Activated naive CD8-positive, alpha-beta T cell treated with anti-CD3 and anti-CD28 coated beads, Interleukin-2, amount 10 ng/mL, durations not matched to agents 7 days and 5 days (primary cell): ENCODE results near the gene CAPZA1. TPM values are rescaled to one million over a fixed set of nuclear protein-coding genes. Genes with fewer than 3 reads are reported as not detected.

ENCODE experiments used
- ATAC-seq: fragments of 150-1000 bp; cut with Tn5 transposase; one replicate; pipeline ENCODE4 v1.10.0; 2021; ENCODE audit warnings: low read depth, moderate library complexity
- POLR2A ChIA-PET: fragments of 350-600 bp; sonication (Branson Sonifier 250); formaldehyde crosslinking; loops from one replicate; lab custom pipeline; 2021; ENCODE audit warnings: antibody characterized with exemption; lab: Charles Lee
- DNase-seq: peaks from one replicate; pipeline ENCODE4 v3.0.0; 2021
- H3K27ac Mint-ChIP-seq: one replicate; pipeline ENCODE4 v1.8.0; 2022; ENCODE audit warnings: mild to moderate bottlenecking, mixed read lengths
- H3K27me3 Mint-ChIP-seq: one replicate; pipeline ENCODE4 v1.8.0; 2022; ENCODE audit warnings: mild to moderate bottlenecking, moderate library complexity, mixed read lengths
- H3K36me3 Mint-ChIP-seq: one replicate; pipeline ENCODE4 v1.8.0; 2021; ENCODE audit warnings: mild to moderate bottlenecking, mixed read lengths
- H3K4me1 Mint-ChIP-seq: one replicate; pipeline ENCODE4 v1.8.0; 2021; ENCODE audit warnings: mixed read lengths
- H3K4me3 Mint-ChIP-seq: one replicate; pipeline ENCODE4 v1.8.0; 2022; ENCODE audit warnings: mild to moderate bottlenecking, moderate library complexity, mixed read lengths
- H3K9me3 Mint-ChIP-seq: one replicate; pipeline ENCODE4 v1.8.0; 2021; ENCODE audit warnings: mixed read lengths
- total RNA-seq, 2 experiments: library from RNA; stranded (reverse); gene quantifications; one replicate each; pipeline ENCODE4 v1.2.3, GENCODE V29; 2021

CAPZA1 gene
- total RNA-seq = 100 to 1,000 TPM; 248 to 251 TPM

DNA sequence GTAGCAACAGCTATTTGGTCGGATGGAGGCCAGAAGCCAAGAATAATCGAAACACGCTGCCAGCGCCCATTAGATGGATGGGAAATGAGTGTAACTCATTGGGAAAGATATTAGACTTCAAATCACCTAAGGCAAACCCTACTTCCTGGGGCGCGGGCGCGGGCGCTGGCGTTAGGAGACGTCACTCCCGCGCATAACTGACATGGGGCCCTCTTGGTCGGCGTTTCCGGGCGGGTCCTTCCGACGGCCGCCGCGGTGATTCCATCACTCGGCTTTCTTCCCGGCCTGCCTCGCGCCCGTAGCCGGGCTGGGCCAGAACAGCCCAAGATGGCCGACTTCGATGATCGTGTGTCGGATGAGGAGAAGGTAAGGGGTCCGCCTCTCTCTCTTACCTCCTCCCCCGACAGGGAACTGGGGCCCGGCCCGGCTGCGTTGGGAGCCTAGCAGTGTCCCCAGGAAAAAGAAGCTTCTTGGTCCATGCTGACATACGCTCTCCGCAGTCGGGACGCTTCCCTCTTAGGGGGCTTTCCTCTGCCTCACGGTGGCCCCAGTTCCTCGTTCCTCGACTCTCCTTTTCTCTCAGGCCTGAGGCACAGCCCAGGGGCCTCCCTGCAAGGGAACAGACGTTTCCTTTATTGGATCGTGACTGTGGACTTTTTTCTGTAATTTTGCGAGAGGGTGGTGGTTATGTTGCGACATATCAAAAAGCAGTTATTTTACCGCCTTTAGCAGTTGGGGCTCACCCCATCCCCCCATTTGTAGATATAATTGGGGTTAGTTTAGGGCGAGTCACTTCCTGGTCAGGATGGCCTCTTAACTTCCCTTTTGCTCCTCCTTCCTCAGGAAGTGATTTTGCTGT, at the start of gene CAPZA1:
CAPZA1 (plus strand) TSS at position 315 of the 859 bp plus-strand sequence; CDS start at position 328, 13 bp downstream.
- no peaks in the 10 kb centered on the region for H3K9me3 Mint-ChIP-seq
- H3K27me3 Mint-ChIP-seq = no peaks in the 10 kb centered on the region
- peaks cover 35% of the 10 kb centered on the region for H3K4me1 Mint-ChIP-seq
- ATAC-seq (peak; percentile 87), DNase-seq (peak; percentile 92)
- H3K36me3 Mint-ChIP-seq = peaks cover 26% of the 10 kb centered on the region
- H3K27ac Mint-ChIP-seq = peak within 1 kb of the TSS; percentile 100
- POLR2A ChIA-PET = interaction anchor here (0.6 to 3.2 kb wide), 15 partner anchors 14 to 1966 kb away, joined by 3 to 35 read pairs (median 4); partner anchors contain the start of genes MOV10, PPM1J and RHOC
- peak within 1 kb of the TSS; percentile 97 for H3K4me3 Mint-ChIP-seq

DNA sequence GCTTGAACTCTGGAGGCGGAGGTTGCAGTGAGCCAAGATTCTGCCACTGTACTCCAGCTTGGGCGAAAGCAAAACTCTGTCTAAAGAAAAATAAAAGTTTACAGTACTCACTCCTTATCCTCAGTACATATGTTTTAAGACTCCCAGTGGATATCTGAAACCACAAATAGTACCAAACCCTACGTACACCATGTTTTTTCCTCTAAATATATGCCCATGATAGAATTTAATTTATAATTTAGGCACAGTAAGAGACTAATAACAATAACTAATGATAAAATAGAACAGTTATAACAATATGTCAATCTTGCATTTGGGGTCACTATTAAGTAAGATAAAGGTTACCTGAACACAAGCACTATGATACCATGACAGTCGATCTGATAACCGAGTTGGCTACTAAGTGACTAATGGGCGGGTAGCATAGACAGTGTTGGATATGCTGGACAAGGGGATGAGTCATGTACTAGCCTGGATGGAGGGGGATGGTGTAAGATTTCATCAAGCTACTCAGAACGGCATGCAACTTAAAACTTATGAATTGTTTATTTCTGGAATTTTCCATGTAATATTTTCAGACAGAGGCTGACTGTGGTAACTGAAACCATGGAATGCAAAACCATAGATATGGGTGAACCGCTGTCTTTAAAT, 44.4 kb upstream of the CAPZA1 start:
- Mint-ChIP-seq H3K9me3 (no peaks in the 10 kb centered on the region), H3K4me3 (no peak overlapping the region), H3K4me1 (no peaks in the 10 kb centered on the region), H3K27ac (no peak overlapping the region), H3K36me3 (peaks cover 18% of the 10 kb centered on the region), H3K27me3 (no peaks in the 10 kb centered on the region)
- ATAC-seq (no peak), DNase-seq (no peak)
- POLR2A ChIA-PET = no interaction called here

GRCh38 chr1:112576240-112576639, 43.4 kb upstream of the CAPZA1 start:
- Mint-ChIP-seq H3K27ac (no peak overlapping the region), H3K4me1 (no peaks in the 10 kb centered on the region), H3K27me3 (no peaks in the 10 kb centered on the region), H3K4me3 (no peak overlapping the region), H3K9me3 (no peaks in the 10 kb centered on the region), H3K36me3 (peaks cover 18% of the 10 kb centered on the region)
- no peak for DNase-seq
- POLR2A ChIA-PET = no interaction called here
- ATAC-seq = no peak

DNA sequence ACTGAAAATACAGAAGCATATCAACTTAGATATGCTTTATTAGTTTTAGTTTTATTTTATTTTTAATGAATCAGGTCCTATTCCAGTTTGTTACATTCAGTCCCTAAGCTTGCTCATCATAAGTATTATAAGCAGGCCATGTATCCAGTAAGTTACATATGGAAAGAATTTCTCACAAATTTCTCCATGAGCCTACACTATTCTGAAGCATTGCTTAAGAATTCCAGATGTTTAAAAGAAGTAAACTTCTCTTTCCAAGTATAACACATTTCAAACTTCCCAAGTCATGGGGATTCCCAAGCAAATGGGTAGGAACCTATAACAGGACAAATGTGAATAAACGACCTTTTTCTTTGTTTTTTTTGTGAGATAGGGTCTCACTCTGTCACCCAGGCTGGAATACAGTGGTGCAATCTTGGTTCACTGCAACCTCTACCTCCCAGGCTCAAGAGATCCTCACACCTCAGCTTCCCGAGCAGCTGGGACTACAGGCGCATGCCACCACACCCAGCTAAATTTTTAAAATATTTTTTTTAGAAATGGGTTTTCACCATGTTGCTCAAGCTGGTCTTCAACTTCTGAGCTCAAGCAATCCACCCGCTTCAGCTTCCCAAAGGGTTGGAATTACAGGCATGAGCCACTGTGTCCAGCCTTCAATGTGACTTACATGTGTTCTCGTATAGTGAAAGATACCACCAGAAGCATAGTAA, 39.7 kb upstream of the CAPZA1 start:
- Mint-ChIP-seq H3K4me3 (no peak overlapping the region), H3K36me3 (peaks cover 12% of the 10 kb centered on the region), H3K27ac (no peak overlapping the region), H3K27me3 (no peaks in the 10 kb centered on the region), H3K9me3 (no peaks in the 10 kb centered on the region), H3K4me1 (no peaks in the 10 kb centered on the region)
- no peak for DNase-seq
- POLR2A ChIA-PET = no interaction called here
- ATAC-seq = no peak

DNA sequence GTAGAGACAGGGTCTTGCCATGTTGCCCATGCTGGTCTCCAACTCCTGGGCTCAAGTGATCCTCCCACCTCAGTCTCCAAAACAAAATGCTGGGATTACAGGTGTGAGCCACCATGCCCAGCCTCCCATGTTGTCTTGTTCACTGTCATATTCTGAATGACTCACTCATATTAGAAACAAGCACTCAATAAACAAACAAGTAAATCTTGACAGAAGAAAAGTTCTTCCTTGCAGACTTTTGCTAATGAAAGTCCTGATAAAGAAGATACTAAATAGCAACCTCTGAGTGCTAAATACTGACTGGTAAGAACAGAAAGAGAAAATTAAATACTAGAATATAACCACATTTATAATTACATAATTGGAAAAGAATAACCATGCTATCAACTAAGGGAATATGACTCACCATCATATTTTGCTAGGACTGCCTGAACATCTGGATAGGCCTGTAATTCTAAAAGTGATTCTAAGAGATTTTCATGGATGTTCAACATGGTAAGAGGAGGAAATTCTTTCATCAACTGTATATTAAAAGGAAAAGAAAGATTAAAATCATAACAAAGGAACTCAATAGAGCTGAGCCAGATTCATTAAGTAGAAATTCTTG, 37.9 kb upstream of the CAPZA1 start:
- POLR2A ChIA-PET = no interaction called here
- Mint-ChIP-seq H3K4me3 (no peak overlapping the region), H3K27me3 (no peaks in the 10 kb centered on the region), H3K36me3 (peaks cover 9% of the 10 kb centered on the region), H3K9me3 (no peaks in the 10 kb centered on the region), H3K4me1 (no peaks in the 10 kb centered on the region), H3K27ac (no peak overlapping the region)
- DNase-seq (no peak), ATAC-seq (no peak)

- H3K27me3 Mint-ChIP-seq = no peaks in the 10 kb centered on the region
- ATAC-seq = no peak
Observed at GRCh38 chr1:112583366-112583765, 36.3 kb upstream of the CAPZA1 start.

GRCh38 chr1:112589766-112590165, 29.9 kb upstream of the CAPZA1 start:
- peaks cover 6% of the 10 kb centered on the region for H3K9me3 Mint-ChIP-seq
- peaks cover 24% of the 10 kb centered on the region for H3K36me3 Mint-ChIP-seq
- no peak overlapping the region for H3K4me3 Mint-ChIP-seq
- no peak for DNase-seq
- no peak overlapping the region for H3K27ac Mint-ChIP-seq
- ATAC-seq = no peak
- H3K27me3 Mint-ChIP-seq = no peaks in the 10 kb centered on the region
- POLR2A ChIA-PET = no interaction called here
- H3K4me1 Mint-ChIP-seq = no peaks in the 10 kb centered on the region

More at GRCh38 chr1:112583366-112583765, 36.3 kb upstream of the CAPZA1 start:
- no peaks in the 10 kb centered on the region for H3K4me1 Mint-ChIP-seq
- H3K36me3 Mint-ChIP-seq = peaks cover 5% of the 10 kb centered on the region
- H3K27ac Mint-ChIP-seq = no peak overlapping the region
- no peak for DNase-seq
- POLR2A ChIA-PET = no interaction called here
- no peak overlapping the region for H3K4me3 Mint-ChIP-seq
- no peaks in the 10 kb centered on the region for H3K9me3 Mint-ChIP-seq

DNA sequence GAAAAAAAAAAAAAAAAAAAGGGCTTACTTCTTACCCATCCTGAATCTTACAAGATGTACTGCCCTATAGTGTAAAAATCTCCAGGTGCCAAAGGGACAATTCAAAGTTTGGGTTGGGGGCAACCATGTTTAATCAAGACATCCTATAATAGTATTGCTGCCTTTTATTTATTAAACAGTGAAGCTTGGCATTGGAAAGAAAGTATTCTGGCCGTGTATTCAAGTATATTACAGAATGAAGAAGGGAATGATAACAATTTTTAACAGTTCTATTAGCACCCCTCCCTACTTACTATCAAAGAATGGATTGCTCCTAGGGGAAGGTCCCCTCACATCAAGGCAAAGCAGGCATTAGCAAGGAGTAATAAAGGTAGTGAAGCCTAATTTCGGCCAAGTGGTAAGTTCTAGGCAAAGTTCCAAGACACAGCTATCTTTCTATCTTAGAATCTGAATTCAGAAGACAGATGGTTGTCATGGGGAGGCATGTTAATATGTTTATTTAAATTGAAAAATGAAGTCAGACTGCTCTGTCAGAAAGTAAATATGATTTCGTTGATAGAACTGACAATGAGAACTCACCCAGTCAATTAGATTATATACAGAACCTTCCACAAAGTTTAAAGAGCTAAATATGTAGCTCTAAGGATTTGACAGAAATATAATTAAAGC, 25.3 kb upstream of the CAPZA1 start:
- Mint-ChIP-seq H3K9me3 (peaks cover 2% of the 10 kb centered on the region), H3K4me1 (no peaks in the 10 kb centered on the region), H3K36me3 (peaks cover 14% of the 10 kb centered on the region), H3K27ac (no peak overlapping the region), H3K4me3 (no peak overlapping the region), H3K27me3 (no peaks in the 10 kb centered on the region)
- POLR2A ChIA-PET = no interaction called here
- DNase-seq = no peak
- no peak for ATAC-seq

DNA sequence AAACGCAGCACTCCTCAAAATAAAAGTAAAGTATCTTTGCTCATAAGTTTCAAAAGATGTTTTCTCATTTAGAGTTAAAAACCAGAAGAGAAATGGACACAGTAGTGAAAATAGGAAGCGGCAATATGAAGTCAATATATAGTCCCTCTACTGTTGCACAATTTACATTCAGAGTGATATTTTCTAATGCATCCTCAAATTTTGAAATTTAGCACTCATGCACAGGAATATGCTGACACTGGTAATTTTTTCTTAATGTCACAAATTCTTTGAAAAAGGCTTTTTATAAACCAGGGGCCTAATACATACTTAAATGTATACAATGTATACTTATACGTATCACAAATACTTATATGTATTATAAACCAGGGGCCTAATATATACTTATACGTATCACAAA, 20.2 kb upstream of the CAPZA1 start:
- H3K27ac Mint-ChIP-seq = no peak overlapping the region
- no peak for DNase-seq
- no peak for ATAC-seq
- no peaks in the 10 kb centered on the region for H3K4me1 Mint-ChIP-seq
- POLR2A ChIA-PET = no interaction called here
- peaks cover 5% of the 10 kb centered on the region for H3K36me3 Mint-ChIP-seq
- H3K27me3 Mint-ChIP-seq = no peaks in the 10 kb centered on the region
- no peaks in the 10 kb centered on the region for H3K9me3 Mint-ChIP-seq
- no peak overlapping the region for H3K4me3 Mint-ChIP-seq

GRCh38 chr1:112603012-112603411, 16.6 kb upstream of the CAPZA1 start:
- Mint-ChIP-seq H3K4me1 (peaks cover 2% of the 10 kb centered on the region), H3K27me3 (no peaks in the 10 kb centered on the region), H3K9me3 (no peaks in the 10 kb centered on the region), H3K4me3 (no peak overlapping the region), H3K27ac (no peak overlapping the region), H3K36me3 (peaks cover 17% of the 10 kb centered on the region)
- POLR2A ChIA-PET = no interaction called here
- DNase-seq = no peak
- no peak for ATAC-seq

DNA sequence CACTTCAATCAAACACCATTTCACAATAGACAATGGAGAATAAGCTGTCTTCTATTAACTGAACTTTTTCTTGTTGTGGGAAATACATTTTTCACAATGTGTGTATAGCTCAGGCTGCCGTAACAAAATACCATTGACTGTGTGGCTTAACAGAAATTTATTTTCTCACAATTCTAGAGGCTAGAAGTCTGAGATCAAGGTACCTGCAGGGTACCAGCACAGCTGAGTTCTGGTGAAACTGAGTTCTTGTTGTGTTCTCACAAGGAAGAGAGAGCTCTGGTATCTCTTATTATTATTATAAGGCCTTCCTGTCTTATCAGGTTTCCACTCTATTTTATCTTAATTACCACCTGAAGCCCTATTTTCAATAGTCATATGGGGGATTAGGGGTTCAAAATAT, 16.1 kb upstream of the CAPZA1 start:
- ATAC-seq (no peak), DNase-seq (no peak)
- peaks cover 2% of the 10 kb centered on the region for H3K4me1 Mint-ChIP-seq
- POLR2A ChIA-PET = no interaction called here
- no peak overlapping the region for H3K4me3 Mint-ChIP-seq
- H3K9me3 Mint-ChIP-seq = no peaks in the 10 kb centered on the region
- H3K27me3 Mint-ChIP-seq = no peaks in the 10 kb centered on the region
- peaks cover 17% of the 10 kb centered on the region for H3K36me3 Mint-ChIP-seq
- no peak overlapping the region for H3K27ac Mint-ChIP-seq

DNA sequence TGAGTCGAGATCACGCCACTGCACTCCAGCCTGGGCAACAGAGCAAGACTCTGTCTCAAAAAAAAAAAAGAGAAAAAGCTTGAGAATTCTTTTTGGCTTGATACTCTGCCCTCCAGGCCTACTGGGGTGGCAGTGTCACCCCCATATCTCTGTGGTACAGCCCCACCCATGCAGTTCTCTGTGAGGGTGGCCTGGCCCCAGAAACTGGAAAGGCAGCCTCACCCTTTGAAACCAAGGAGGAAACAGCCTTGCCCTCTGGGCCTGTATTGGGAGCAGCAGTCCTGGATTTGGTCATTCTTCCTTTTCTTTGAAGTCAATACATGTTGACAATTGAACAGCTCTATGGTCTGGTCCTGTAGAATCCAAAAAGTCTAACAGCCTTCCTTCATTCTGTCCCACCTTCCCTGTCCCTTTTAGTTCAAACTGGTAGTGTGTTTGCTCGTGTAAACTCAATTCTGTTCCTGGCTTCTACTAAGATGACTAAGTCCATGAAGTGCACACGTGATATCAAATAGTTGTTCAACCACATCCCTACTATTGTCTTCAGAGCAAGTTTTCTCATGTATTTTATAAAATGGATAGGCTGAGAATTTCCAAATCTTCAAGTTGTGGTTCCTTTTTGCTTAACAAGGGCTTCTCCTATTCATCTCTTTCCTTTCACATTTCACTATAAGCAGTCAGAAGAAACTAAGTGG, 13.9 kb upstream of the CAPZA1 start:
- POLR2A ChIA-PET = interaction anchor here (0.7 kb wide), 1 partner anchor 45 kb away, joined by 4 read pairs; no protein-coding TSS in a partner anchor
- Mint-ChIP-seq H3K27ac (peak overlapping the region; percentile 14), H3K27me3 (no peaks in the 10 kb centered on the region), H3K4me3 (no peak overlapping the region), H3K9me3 (no peaks in the 10 kb centered on the region), H3K4me1 (peaks cover 3% of the 10 kb centered on the region), H3K36me3 (peaks cover 20% of the 10 kb centered on the region)
- no peak for DNase-seq
- ATAC-seq = no peak
